Activated T-helper 2 cell treated with anti-CD3 and anti-CD28 coated beads, Interferon-gamma antibody, Interleukin-2, Interleukin-4, amounts not matched to agents 10 μg/mL and 5 μg/mL and 100 μg/mL, durations not matched to agents 14 hours and 24 hours and 36 hours (primary cell): ENCODE results near the gene ORM2. TPM values are rescaled to one million over a fixed set of nuclear protein-coding genes. Genes with fewer than 3 reads are reported as not detected.
"Not testable (repeated sequence)": the region's sequence is repeated elsewhere in the genome, so short reads cannot be mapped to it uniquely, and the experiment has no call there.

ENCODE experiments used
- DNase-seq: peaks from one replicate; pipeline ENCODE4 v3.0.0; 2021; ENCODE audit warnings: low spot score
- H3K27ac Mint-ChIP-seq: one replicate; pipeline ENCODE4 v1.8.0; 2021; ENCODE audit warnings: mixed read lengths
- H3K27me3 Mint-ChIP-seq: one replicate; pipeline ENCODE4 v1.8.0; 2021; ENCODE audit warnings: low read depth, mixed read lengths
- H3K36me3 Mint-ChIP-seq: one replicate; pipeline ENCODE4 v1.8.0; 2021; ENCODE audit warnings: low read depth, mixed read lengths
- H3K4me1 Mint-ChIP-seq: one replicate; pipeline ENCODE4 v1.8.0; 2021; ENCODE audit warnings: low read depth, mixed read lengths
- H3K4me3 Mint-ChIP-seq: one replicate; pipeline ENCODE4 v1.8.0; 2021; ENCODE audit warnings: low read depth, mild to moderate bottlenecking, moderate library complexity, mixed read lengths
- H3K9me3 Mint-ChIP-seq: one replicate; pipeline ENCODE4 v1.8.0; 2021; ENCODE audit warnings: mixed read lengths
- intact Hi-C: fragments of 100-400 bp; cut with micrococcal nuclease; formaldehyde crosslinking; loops from one replicate; pipeline ENCODE4 v1.15.1; 2023
- total RNA-seq: library from RNA; stranded (reverse); gene quantifications from 2 replicates; pipeline ENCODE4 v1.2.3, GENCODE V29; 2022

ORM2 gene
- not detected in 2 replicates for total RNA-seq

- H3K9me3 Mint-ChIP-seq, H3K36me3 Mint-ChIP-seq: not testable (repeated sequence)
Observed at GRCh38 chr9:114329625-114330022, at the start of gene ORM2. TSS of gene ORM2 (plus strand) at chr9:114329869. CDS start at chr9:114329905, 36 bp downstream.

GRCh38 chr9:114280636-114281472 is 48.8 kb upstream of the ORM2 start:
- Mint-ChIP-seq H3K36me3 (no peaks in the 10 kb centered on the region), H3K4me1 (no peaks in the 10 kb centered on the region), H3K27ac (no peak overlapping the region), H3K9me3 (no peaks in the 10 kb centered on the region), H3K4me3 (no peak overlapping the region), H3K27me3 (no peaks in the 10 kb centered on the region)
- intact Hi-C loops, result no loop called here
- no peak for DNase-seq

More at GRCh38 chr9:114329625-114330022, at the start of gene ORM2:
- DNase-seq, intact Hi-C loops, H3K27me3 Mint-ChIP-seq, H3K4me1 Mint-ChIP-seq, H3K4me3 Mint-ChIP-seq, H3K27ac Mint-ChIP-seq: not testable (repeated sequence)

- no peak overlapping the region for H3K4me3 Mint-ChIP-seq
- H3K9me3 Mint-ChIP-seq, result no peaks in the 10 kb centered on the region
- no peak overlapping the region for H3K27ac Mint-ChIP-seq
- H3K4me1 Mint-ChIP-seq, result no peaks in the 10 kb centered on the region
- H3K36me3 Mint-ChIP-seq, result no peaks in the 10 kb centered on the region
- no peak for DNase-seq
- intact Hi-C loops, result no loop called here
- no peaks in the 10 kb centered on the region for H3K27me3 Mint-ChIP-seq
Observed at GRCh38 chr9:114281473-114282103, 48.1 kb upstream of the ORM2 start.

- Mint-ChIP-seq H3K27ac (no peak overlapping the region), H3K4me3 (no peak overlapping the region), H3K4me1 (no peaks in the 10 kb centered on the region), H3K27me3 (no peaks in the 10 kb centered on the region), H3K36me3 (no peaks in the 10 kb centered on the region), H3K9me3 (no peaks in the 10 kb centered on the region)
- no peak for DNase-seq
- intact Hi-C loops, result no loop called here
Observed at GRCh38 chr9:114282104-114282485, 47.6 kb upstream of the ORM2 start.

- no peaks in the 10 kb centered on the region for H3K4me1 Mint-ChIP-seq
- no peaks in the 10 kb centered on the region for H3K27me3 Mint-ChIP-seq
- no peak overlapping the region for H3K27ac Mint-ChIP-seq
- H3K4me3 Mint-ChIP-seq, result no peak overlapping the region
- H3K9me3 Mint-ChIP-seq, result no peaks in the 10 kb centered on the region
- intact Hi-C loops, result no loop called here
- H3K36me3 Mint-ChIP-seq, result no peaks in the 10 kb centered on the region
- no peak for DNase-seq
Observed at GRCh38 chr9:114282507-114282906, 47.2 kb upstream of the ORM2 start.

- H3K9me3 Mint-ChIP-seq, result no peaks in the 10 kb centered on the region
- no peaks in the 10 kb centered on the region for H3K36me3 Mint-ChIP-seq
- no peak overlapping the region for H3K4me3 Mint-ChIP-seq
- no peak overlapping the region for H3K27ac Mint-ChIP-seq
- DNase-seq, result no peak
- H3K27me3 Mint-ChIP-seq, result no peaks in the 10 kb centered on the region
- intact Hi-C loops, result no loop called here
- no peaks in the 10 kb centered on the region for H3K4me1 Mint-ChIP-seq
Observed at GRCh38 chr9:114282926-114283325, 46.7 kb upstream of the ORM2 start.

GRCh38 chr9:114283551-114284111 is 46.0 kb upstream of the ORM2 start:
- Mint-ChIP-seq H3K4me1 (no peaks in the 10 kb centered on the region), H3K36me3 (no peaks in the 10 kb centered on the region), H3K27ac (no peak overlapping the region), H3K27me3 (no peaks in the 10 kb centered on the region), H3K4me3 (no peak overlapping the region), H3K9me3 (no peaks in the 10 kb centered on the region)
- intact Hi-C loops, result no loop called here
- no peak for DNase-seq

- DNase-seq, result no peak
- H3K4me1 Mint-ChIP-seq, result no peaks in the 10 kb centered on the region
- H3K27ac Mint-ChIP-seq, result no peak overlapping the region
- no peaks in the 10 kb centered on the region for H3K9me3 Mint-ChIP-seq
- H3K4me3 Mint-ChIP-seq, result no peak overlapping the region
- H3K36me3 Mint-ChIP-seq, result no peaks in the 10 kb centered on the region
- no peaks in the 10 kb centered on the region for H3K27me3 Mint-ChIP-seq
- intact Hi-C loops, result no loop called here
Observed at GRCh38 chr9:114284316-114285060, 45.2 kb upstream of the ORM2 start.

- Mint-ChIP-seq H3K4me3 (no peak overlapping the region), H3K4me1 (no peaks in the 10 kb centered on the region), H3K36me3 (no peaks in the 10 kb centered on the region), H3K27me3 (no peaks in the 10 kb centered on the region), H3K9me3 (no peaks in the 10 kb centered on the region), H3K27ac (no peak overlapping the region)
- no peak for DNase-seq
- intact Hi-C loops, result no loop called here
Observed at GRCh38 chr9:114285166-114285867, 44.4 kb upstream of the ORM2 start.

- Mint-ChIP-seq H3K4me3 (no peak overlapping the region), H3K36me3 (no peaks in the 10 kb centered on the region), H3K9me3 (no peaks in the 10 kb centered on the region), H3K27ac (no peak overlapping the region), H3K4me1 (no peaks in the 10 kb centered on the region), H3K27me3 (no peaks in the 10 kb centered on the region)
- DNase-seq, result no peak
- intact Hi-C loops, result no loop called here
Observed at GRCh38 chr9:114286146-114286679, 43.5 kb upstream of the ORM2 start.

- no peak for DNase-seq
- H3K27ac Mint-ChIP-seq, result no peak overlapping the region
- intact Hi-C loops, result no loop called here
- no peak overlapping the region for H3K4me3 Mint-ChIP-seq
- no peaks in the 10 kb centered on the region for H3K27me3 Mint-ChIP-seq
- no peaks in the 10 kb centered on the region for H3K9me3 Mint-ChIP-seq
- H3K36me3 Mint-ChIP-seq, result no peaks in the 10 kb centered on the region
- no peaks in the 10 kb centered on the region for H3K4me1 Mint-ChIP-seq
Observed at GRCh38 chr9:114287001-114287762, 42.5 kb upstream of the ORM2 start.
